Peyer's patch (tissue), 4 donors: Measurements from ENCODE around the gene SLC6A6. TPM values are rescaled to one million over a fixed set of nuclear protein-coding genes. Genes with fewer than 3 reads are reported as not detected.
A peak's percentile ranks its signal among the peaks of the same experiment; 100 is the strongest.

Source experiments
- DNase-seq, 3 donors: peaks; one replicate each; pipeline ENCODE4 v3.0.0-alpha.2; 2017 to 2019
- H3K27ac ChIP-seq, 4 donors: fragments of 200-600 bp; sonication (generic); one replicate each; pipeline ENCODE4 v1.5.1; 2016 to 2019
- H3K27me3 ChIP-seq, 2 donors: fragments of 200-600 bp; sonication (generic); one replicate each; pipeline ENCODE4 v1.5.1; 2019
- H3K36me3 ChIP-seq, 3 donors: fragments of 200-600 bp; sonication (generic); one replicate each; pipeline ENCODE4 v1.5.1; 2016 to 2019
- H3K4me1 ChIP-seq, 4 donors: fragments of 200-600 bp; sonication (generic); one replicate each; pipeline ENCODE4 v1.5.1; 2016 to 2019
- H3K4me3 ChIP-seq, 4 donors: fragments of 200-600 bp; sonication (generic); 1 replicate in 3 of 4; 2 replicates in 1 of 4; pipeline ENCODE4 v1.5.1; 2016 to 2019; ENCODE audit warnings: mild to moderate bottlenecking in 1 of 4
- H3K9me3 ChIP-seq, 4 donors: fragments of 200-600 bp; sonication (generic); one replicate each; pipeline ENCODE4 v1.5.1; 2016 to 2019; ENCODE audit warnings: mild to moderate bottlenecking in 1 of 4
- POLR2A ChIP-seq, 2 donors: fragments of 450-650 bp; IDR thresholded peaks; one replicate each; pipeline ENCODE4 v1.5.1; 2017; ENCODE audit warnings: antibody characterized with exemption in 2 of 2, mild to moderate bottlenecking in 2 of 2, moderate library complexity in 2 of 2
- total RNA-seq, 4 donors: library from RNA; depleted of rRNA; stranded (reverse); fragments of >200 nt; gene quantifications; one replicate each; pipeline ENCODE4 v1.1.0, GENCODE V29; 2016
- TF ChIP-seq, protein P1 (sequence below), 6 experiments: fragments of 450-650 bp in 4 of 6; fragments of 200-600 bp in 2 of 6; sonication (generic) in 1 of 6; IDR thresholded peaks; one replicate each; pipeline ENCODE4 v1.5.1; 2017 to 2019; ENCODE audit warnings: antibody characterized with exemption in 6 of 6, mild to moderate bottlenecking in 3 of 6, moderate library complexity in 1 of 6

Gene SLC6A6
- total RNA-seq, 4 donors from 2014 or later = 61.1 to 190 (median 150) TPM

DNA sequence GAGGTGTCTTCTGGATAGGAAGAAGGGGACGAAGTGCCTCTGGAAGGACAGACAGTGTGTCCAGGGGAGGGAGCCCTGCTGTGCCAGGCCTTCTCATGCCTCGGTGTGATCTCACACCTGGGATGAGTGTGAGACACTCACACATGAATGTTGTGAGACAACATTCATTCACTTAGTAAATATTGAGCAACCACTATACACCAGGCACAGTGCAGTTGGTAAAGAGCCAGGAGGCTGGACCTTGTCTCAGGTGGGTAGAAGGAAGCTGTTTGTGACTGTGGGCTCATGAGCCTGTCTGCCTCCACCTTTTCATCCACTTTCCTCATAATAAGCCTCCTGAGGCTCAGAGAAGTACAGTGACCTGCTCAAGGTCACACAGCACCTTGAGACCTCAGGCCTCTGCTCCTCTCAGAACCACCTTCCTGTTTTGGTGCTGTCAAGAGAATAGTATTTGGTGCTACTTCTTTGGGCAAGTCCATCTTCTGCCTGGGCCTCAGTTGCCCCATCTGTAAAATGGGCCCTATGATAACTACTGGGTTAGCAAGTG, 20.9 kb downstream of the SLC6A6 start:
- peak overlapping the region in 2 of 4 donors; percentile 18 to 66 for H3K27ac ChIP-seq
- peak in 1 of 3 donors; percentile 82 for DNase-seq
- TF ChIP-seq, protein P1, sequence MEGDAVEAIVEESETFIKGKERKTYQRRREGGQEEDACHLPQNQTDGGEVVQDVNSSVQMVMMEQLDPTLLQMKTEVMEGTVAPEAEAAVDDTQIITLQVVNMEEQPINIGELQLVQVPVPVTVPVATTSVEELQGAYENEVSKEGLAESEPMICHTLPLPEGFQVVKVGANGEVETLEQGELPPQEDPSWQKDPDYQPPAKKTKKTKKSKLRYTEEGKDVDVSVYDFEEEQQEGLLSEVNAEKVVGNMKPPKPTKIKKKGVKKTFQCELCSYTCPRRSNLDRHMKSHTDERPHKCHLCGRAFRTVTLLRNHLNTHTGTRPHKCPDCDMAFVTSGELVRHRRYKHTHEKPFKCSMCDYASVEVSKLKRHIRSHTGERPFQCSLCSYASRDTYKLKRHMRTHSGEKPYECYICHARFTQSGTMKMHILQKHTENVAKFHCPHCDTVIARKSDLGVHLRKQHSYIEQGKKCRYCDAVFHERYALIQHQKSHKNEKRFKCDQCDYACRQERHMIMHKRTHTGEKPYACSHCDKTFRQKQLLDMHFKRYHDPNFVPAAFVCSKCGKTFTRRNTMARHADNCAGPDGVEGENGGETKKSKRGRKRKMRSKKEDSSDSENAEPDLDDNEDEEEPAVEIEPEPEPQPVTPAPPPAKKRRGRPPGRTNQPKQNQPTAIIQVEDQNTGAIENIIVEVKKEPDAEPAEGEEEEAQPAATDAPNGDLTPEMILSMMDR (IDR thresholded peaks at IDR 0.05) = peak in 1 of 6 experiments; percentile 6
- no peak for TF ChIP-seq POLR2A (IDR thresholded peaks at IDR 0.05)
- H3K4me1 ChIP-seq = peaks cover 6 to 71% (median 20%) of the 10 kb centered on the region in 4 donors
- no peak overlapping the region for H3K4me3 ChIP-seq
- no peaks in the 10 kb centered on the region for H3K27me3 ChIP-seq
- peaks cover 0 to 6% (median 0%) of the 10 kb centered on the region in 3 donors for H3K36me3 ChIP-seq
- no peaks in the 10 kb centered on the region for H3K9me3 ChIP-seq

DNA sequence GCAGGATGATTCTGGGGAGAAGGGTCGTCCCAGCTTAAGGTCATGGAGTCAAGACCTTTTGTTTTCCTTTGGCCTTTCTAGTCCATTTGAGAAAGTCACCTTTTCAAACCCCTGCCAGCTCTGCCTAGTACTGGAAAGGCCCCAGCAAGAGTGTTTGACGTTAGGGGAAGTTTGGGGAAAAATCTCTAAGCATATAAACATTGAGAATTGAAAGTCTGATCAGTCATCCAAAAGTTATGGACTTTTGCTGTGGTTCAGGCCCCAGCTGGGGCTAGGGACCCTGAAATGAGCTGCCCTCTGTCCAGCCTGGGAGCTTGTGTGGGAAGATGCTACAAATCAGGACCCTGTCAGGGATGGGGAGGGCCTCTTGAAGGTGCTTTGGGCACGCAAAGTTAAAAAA, 21.6 kb downstream of the SLC6A6 start:
- Histone ChIP-seq H3K4me1 (peaks cover 6 to 72% (median 25%) of the 10 kb centered on the region in 4 donors), H3K27ac (peak overlapping the region in 3 of 4 donors; percentile 18 to 91 (median 66)), H3K4me3 (no peak overlapping the region), H3K9me3 (no peaks in the 10 kb centered on the region), H3K27me3 (no peaks in the 10 kb centered on the region), H3K36me3 (no peaks in the 10 kb centered on the region)
- TF ChIP-seq, protein P1 (IDR thresholded peaks at IDR 0.05) = no peak
- TF ChIP-seq POLR2A (IDR thresholded peaks at IDR 0.05) = no peak
- no peak for DNase-seq

DNA sequence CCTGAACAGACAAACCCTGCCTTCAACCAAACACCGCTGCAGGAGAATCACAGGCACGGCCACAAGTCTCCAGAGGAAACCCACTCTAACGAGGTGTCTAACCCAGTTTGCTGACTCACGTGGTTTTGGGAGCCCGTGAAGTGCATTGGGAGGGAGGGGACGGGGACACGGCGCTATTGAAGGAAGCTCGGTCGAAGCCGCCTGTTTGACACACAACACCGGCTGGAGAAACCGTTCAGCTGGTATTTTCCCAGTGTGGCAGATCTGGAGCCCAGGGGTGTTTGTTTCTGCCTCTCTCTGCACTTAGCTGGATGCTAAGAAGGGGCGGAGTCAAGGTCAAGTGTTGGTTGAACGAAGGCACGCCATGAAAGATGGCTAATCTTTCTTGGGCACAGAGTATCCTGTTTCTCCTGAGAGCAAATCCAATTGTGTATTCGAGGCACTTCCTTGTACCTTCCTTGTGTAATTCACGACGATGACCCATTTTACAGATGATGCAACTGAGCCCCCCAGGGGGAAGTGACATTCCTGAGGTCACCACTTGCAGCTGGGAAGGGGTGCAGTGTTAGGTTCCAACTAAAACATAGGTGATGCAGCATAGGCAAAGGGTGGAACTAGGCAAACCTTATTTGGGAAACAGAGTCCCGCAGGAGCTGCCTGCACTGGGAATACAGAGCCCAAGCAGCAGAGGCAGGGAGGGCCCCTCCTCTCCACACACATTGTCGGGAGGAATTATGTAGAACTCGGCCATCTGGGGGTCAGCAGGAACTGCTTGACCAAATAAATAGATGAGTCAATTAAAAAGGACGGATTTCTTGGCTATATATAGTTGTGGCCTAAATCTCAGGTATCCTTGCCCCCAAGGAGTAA, 22.5 kb downstream of the SLC6A6 start:
- H3K4me3 ChIP-seq = no peak overlapping the region
- TF ChIP-seq, protein P1 (IDR thresholded peaks at IDR 0.05) = no peak
- TF ChIP-seq POLR2A (IDR thresholded peaks at IDR 0.05) = no peak
- H3K27ac ChIP-seq = peak overlapping the region; percentile 48 to 91 (median 65)
- no peaks in the 10 kb centered on the region for H3K27me3 ChIP-seq
- peaks cover 6 to 76% (median 32%) of the 10 kb centered on the region in 4 donors for H3K4me1 ChIP-seq
- no peaks in the 10 kb centered on the region for H3K36me3 ChIP-seq
- no peaks in the 10 kb centered on the region for H3K9me3 ChIP-seq
- peak in 2 of 3 donors; percentile 54 to 72 for DNase-seq

DNA sequence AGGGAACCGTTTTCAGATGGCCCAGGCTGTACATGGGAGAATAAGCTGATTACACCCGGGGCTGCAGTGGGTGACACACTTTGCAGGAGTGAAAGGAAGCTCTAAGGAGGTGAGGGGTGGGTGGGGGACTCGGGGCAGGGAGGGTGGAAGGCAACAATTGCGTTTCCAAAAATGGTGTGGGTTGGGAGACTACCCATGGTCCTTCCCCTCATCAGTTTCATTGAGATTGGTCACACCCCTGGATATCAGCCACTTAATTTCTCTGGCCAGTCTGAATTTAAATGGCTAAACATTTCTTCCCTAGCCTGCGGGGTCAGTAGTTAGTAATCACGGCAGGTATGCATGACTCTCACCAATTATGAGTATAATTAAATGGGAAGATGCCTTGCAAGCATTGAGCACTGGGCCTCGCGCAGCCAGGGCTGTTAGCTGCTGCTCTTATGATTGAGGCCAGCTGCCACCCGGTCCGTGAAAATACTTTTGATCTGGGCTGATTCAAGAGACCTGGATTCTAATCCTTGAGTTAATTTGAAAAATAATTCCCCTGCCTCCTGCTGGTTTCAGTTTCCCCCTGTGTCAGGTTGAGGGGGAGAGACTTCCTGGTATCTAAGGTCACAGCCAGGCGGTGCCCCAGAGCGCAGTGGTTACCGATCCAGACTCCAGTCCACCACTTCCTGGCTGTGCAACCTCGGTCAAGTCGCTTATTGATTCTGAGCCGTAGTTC, 23.3 kb downstream of the SLC6A6 start:
- Histone ChIP-seq H3K4me3 (no peak overlapping the region), H3K27ac (peak overlapping the region; percentile 48 to 91 (median 65)), H3K9me3 (no peaks in the 10 kb centered on the region), H3K4me1 (peaks cover 8 to 84% (median 36%) of the 10 kb centered on the region in 4 donors), H3K27me3 (no peaks in the 10 kb centered on the region), H3K36me3 (no peaks in the 10 kb centered on the region)
- TF ChIP-seq, protein P1 (IDR thresholded peaks at IDR 0.05) = peak; percentile 9 to 57 (median 40)
- TF ChIP-seq POLR2A (IDR thresholded peaks at IDR 0.05) = no peak
- DNase-seq = peak; percentile 73 to 90 (median 84)

DNA sequence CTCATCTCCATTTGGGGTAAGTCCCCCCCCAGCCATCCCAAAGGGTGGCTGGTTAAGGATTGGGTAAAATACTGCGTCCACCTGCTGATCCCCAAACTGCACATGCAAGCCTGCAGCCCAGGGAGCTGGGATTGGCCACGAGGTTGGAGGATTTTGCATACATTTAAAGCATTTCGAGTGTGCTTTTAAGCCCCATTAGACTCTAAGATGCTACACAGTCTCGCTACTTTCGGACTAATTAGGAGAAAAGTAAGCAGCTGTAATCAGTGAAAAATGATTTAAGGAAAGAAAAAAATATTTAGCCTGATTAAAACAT, 23.9 kb downstream of the SLC6A6 start:
- no peak for TF ChIP-seq POLR2A (IDR thresholded peaks at IDR 0.05)
- TF ChIP-seq, protein P1 (IDR thresholded peaks at IDR 0.05) = no peak
- Histone ChIP-seq H3K27ac (peak overlapping the region; percentile 48 to 91 (median 74)), H3K4me3 (no peak overlapping the region), H3K27me3 (no peaks in the 10 kb centered on the region), H3K4me1 (peaks cover 11 to 90% (median 42%) of the 10 kb centered on the region in 4 donors), H3K36me3 (no peaks in the 10 kb centered on the region), H3K9me3 (no peaks in the 10 kb centered on the region)
- no peak for DNase-seq
